Panc1 (cell line): Measurements from ENCODE around the gene CCT5. TPM values are rescaled to one million over a fixed set of nuclear protein-coding genes. Genes with fewer than 3 reads are reported as not detected.

Source experiments
- ATAC-seq: fragments of 200-7000 bp; cut with Tn5 transposase; 2 replicates; pipeline ENCODE4 v1.9.1; 2020; ENCODE audit warnings: mild to moderate bottlenecking, moderate library complexity
- BruUV-seq: library from RNA; stranded (reverse); fragments of 400-500 nt; replicated peaks from 2 replicates; lab custom pipeline; 2021; lab: Mats Ljungman, UMichigan
- CTCF ChIA-PET: fragments of 300-600 bp; sonication (Branson Sonifier 250); formaldehyde crosslinking; loops from one replicate; lab custom pipeline; 2022; ENCODE audit warnings: antibody characterized with exemption; lab: Charles Lee
- POLR2A ChIA-PET: fragments of 300-600 bp; sonication (Branson Sonifier 250); formaldehyde crosslinking; loops from one replicate; lab custom pipeline; 2022; ENCODE audit warnings: antibody characterized with exemption; lab: Charles Lee
- DNase-seq: peaks from one replicate; pipeline ENCODE4 v3.0.0-alpha.2; 2010; ENCODE audit warnings: low read depth, low spot score
- H3K27ac ChIP-seq: 2 replicates; pipeline ENCODE4 v1.5.1; 2011; ENCODE audit warnings: mild to moderate bottlenecking, low read length, inconsistent platforms
- H3K27me3 ChIP-seq: fragments of 200-500 bp; sonication (Bioruptor generic); 2 replicates; pipeline ENCODE4 v1.6.0; 2014; ENCODE audit warnings: low read length, inconsistent platforms; ENCODE audit not compliant: control insufficient read depth, insufficient read depth
- H3K36me3 ChIP-seq: fragments of 200-500 bp; sonication (Bioruptor generic); 2 replicates; pipeline ENCODE4 v1.5.1; 2014; ENCODE audit warnings: inconsistent platforms, mild to moderate bottlenecking, low read length, moderate library complexity; ENCODE audit not compliant: control insufficient read depth, insufficient read depth
- H3K4me1 ChIP-seq: 2 replicates; pipeline ENCODE4 v1.5.1; 2011; ENCODE audit warnings: inconsistent platforms, mild to moderate bottlenecking, low read length, moderate library complexity; ENCODE audit not compliant: control insufficient read depth, insufficient read depth
- H3K4me3 ChIP-seq, 2 experiments: 2 replicates each; pipeline ENCODE4 v1.5.1; 2011 to 2012; ENCODE audit warnings: low read depth in 2 of 2, low read length in 2 of 2, mild to moderate bottlenecking in 2 of 2, inconsistent platforms in 1 of 2, moderate library complexity in 1 of 2
- H3K9me3 ChIP-seq: fragments of 200-500 bp; sonication (Bioruptor generic); 2 replicates; pipeline ENCODE4 v1.5.1; 2014; ENCODE audit warnings: low read depth, mild to moderate bottlenecking, inconsistent platforms, low read length, moderate library complexity; ENCODE audit not compliant: control insufficient read depth, insufficient read depth
- POLR2AphosphoS5 ChIP-seq: IDR thresholded peaks from 2 replicates; pipeline ENCODE4 v1.6.1; 2012; ENCODE audit warnings: mild to moderate bottlenecking, low read depth, low read length, moderate library complexity
- SIN3A ChIP-seq: IDR thresholded peaks from 2 replicates; pipeline ENCODE4 v1.6.1; 2012; ENCODE audit warnings: low read depth, mild to moderate bottlenecking, low read length, moderate library complexity, borderline replicate concordance; ENCODE audit not compliant: insufficient read depth
- TCF7L2 ChIP-seq: IDR thresholded peaks from 2 replicates; pipeline ENCODE4 v1.6.1; 2011; ENCODE audit warnings: mild to moderate bottlenecking, low read depth, low read length, inconsistent platforms
- in situ Hi-C: cut with HindIII; loops from 2 replicates; pipeline ENCODE4 v1.10.0; 2016; ENCODE audit warnings: low sequenced_read_pairs, low pct_unique_long_range_greater_than_20kb
- intact Hi-C: fragments of 100-400 bp; cut with micrococcal nuclease; formaldehyde crosslinking; loops from one replicate; pipeline ENCODE4 v1.10.0; 2022; ENCODE audit not compliant: unreplicated experiment
- total RNA-seq: library from RNA; stranded (reverse); gene quantifications from one replicate; pipeline ENCODE4 v1.2.1, GENCODE V29; 2021; ENCODE audit not compliant: unreplicated experiment
- TF ChIP-seq, protein P1 (sequence below), 2 experiments: IDR thresholded peaks; 2 replicates each; pipeline ENCODE4 v1.6.1; 2011 to 2012; ENCODE audit warnings: low read depth in 2 of 2, control low read depth in 1 of 2, low read length in 1 of 2, mild to moderate bottlenecking in 1 of 2, moderate library complexity in 1 of 2; ENCODE audit not compliant: insufficient read depth in 1 of 2
- TF ChIP-seq, protein P2 (sequence below): fragments of 450-650 bp; IDR thresholded peaks from 2 replicates; pipeline ENCODE4 v1.5.1; 2017; ENCODE audit warnings: mild to moderate bottlenecking

The CCT5 gene
- total RNA-seq, 1 experiment from 2014 or later = 476 TPM

DNA sequence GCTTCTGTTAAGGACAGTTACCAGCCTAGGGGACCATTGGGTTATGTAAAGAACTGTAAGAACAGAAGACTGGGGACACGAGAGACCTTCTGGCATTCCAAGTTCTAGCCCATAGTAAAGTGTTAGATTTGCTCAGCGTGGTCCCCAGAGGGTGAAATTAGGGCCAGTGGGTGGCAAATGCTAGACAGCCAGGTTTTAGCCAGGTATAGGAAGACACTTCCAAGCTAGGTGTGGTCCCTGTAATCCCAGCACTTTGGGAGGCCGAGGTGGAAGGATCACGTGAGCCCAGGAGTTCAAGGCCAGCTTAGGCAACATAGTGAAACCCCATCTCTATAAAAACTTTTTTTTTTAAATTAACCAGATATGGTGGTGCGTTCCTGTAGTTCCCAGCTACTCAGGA lies 34.7 kb upstream of the CCT5 start:
- POLR2A ChIA-PET = no interaction called here

DNA sequence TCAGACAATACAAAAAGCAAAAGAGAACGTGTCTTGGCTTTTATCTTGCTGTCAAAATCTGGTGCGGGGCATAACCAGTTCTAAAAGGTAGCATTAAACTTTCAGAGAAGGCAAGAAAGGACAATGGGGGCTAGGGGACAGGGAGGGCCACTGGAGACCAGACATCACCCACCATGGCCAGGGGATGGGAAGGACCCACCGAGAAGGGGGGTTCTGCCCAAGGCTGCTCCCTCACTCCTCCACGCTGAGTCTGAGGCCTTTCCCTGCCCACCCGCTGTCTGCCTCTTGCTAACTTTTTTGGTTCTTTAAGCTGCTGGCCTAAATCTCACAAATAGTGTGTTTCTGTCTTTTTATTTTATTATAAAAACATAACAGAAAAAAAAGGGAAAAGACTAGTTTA lies 34.0 kb upstream of the CCT5 start:
- CTCF ChIA-PET = no interaction called here
- Histone ChIP-seq H3K36me3 (no peaks in the 10 kb centered on the region), H3K27ac (no peak overlapping the region), H3K9me3 (no peaks in the 10 kb centered on the region), H3K4me1 (no peaks in the 10 kb centered on the region), H3K27me3 (no peaks in the 10 kb centered on the region), H3K4me3 (no peak overlapping the region)
- no TSS peak for BruUV-seq
- in situ Hi-C loops (no loop called here), intact Hi-C loops (no loop called here)
- POLR2A ChIA-PET = no interaction called here
- no peak for TF ChIP-seq POLR2AphosphoS5
- no peak for TF ChIP-seq SIN3A
- TF ChIP-seq, protein P1, sequence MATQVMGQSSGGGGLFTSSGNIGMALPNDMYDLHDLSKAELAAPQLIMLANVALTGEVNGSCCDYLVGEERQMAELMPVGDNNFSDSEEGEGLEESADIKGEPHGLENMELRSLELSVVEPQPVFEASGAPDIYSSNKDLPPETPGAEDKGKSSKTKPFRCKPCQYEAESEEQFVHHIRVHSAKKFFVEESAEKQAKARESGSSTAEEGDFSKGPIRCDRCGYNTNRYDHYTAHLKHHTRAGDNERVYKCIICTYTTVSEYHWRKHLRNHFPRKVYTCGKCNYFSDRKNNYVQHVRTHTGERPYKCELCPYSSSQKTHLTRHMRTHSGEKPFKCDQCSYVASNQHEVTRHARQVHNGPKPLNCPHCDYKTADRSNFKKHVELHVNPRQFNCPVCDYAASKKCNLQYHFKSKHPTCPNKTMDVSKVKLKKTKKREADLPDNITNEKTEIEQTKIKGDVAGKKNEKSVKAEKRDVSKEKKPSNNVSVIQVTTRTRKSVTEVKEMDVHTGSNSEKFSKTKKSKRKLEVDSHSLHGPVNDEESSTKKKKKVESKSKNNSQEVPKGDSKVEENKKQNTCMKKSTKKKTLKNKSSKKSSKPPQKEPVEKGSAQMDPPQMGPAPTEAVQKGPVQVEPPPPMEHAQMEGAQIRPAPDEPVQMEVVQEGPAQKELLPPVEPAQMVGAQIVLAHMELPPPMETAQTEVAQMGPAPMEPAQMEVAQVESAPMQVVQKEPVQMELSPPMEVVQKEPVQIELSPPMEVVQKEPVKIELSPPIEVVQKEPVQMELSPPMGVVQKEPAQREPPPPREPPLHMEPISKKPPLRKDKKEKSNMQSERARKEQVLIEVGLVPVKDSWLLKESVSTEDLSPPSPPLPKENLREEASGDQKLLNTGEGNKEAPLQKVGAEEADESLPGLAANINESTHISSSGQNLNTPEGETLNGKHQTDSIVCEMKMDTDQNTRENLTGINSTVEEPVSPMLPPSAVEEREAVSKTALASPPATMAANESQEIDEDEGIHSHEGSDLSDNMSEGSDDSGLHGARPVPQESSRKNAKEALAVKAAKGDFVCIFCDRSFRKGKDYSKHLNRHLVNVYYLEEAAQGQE (IDR thresholded peaks at IDR 0.05; ENCODE audit: insufficient read depth in 1 of 2, low read depth in 2 of 2, low read length in 1 of 2) = no peak
- no peak for TF ChIP-seq TCF7L2
- TF ChIP-seq, protein P2, sequence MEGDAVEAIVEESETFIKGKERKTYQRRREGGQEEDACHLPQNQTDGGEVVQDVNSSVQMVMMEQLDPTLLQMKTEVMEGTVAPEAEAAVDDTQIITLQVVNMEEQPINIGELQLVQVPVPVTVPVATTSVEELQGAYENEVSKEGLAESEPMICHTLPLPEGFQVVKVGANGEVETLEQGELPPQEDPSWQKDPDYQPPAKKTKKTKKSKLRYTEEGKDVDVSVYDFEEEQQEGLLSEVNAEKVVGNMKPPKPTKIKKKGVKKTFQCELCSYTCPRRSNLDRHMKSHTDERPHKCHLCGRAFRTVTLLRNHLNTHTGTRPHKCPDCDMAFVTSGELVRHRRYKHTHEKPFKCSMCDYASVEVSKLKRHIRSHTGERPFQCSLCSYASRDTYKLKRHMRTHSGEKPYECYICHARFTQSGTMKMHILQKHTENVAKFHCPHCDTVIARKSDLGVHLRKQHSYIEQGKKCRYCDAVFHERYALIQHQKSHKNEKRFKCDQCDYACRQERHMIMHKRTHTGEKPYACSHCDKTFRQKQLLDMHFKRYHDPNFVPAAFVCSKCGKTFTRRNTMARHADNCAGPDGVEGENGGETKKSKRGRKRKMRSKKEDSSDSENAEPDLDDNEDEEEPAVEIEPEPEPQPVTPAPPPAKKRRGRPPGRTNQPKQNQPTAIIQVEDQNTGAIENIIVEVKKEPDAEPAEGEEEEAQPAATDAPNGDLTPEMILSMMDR = no peak
- ATAC-seq = no peak
- no peak for DNase-seq

More for the DNA sequence above, 34.7 kb upstream of the CCT5 start:
- in situ Hi-C loops (no loop called here), intact Hi-C loops (no loop called here)
- Histone ChIP-seq H3K27me3 (no peaks in the 10 kb centered on the region), H3K27ac (no peak overlapping the region), H3K36me3 (no peaks in the 10 kb centered on the region), H3K4me1 (no peaks in the 10 kb centered on the region), H3K4me3 (no peak overlapping the region), H3K9me3 (no peaks in the 10 kb centered on the region)
- TF ChIP-seq, protein P2 = no peak
- TF ChIP-seq TCF7L2 (no peak), POLR2AphosphoS5 (no peak), SIN3A (no peak)
- TF ChIP-seq, protein P1 (IDR thresholded peaks at IDR 0.05; ENCODE audit: insufficient read depth in 1 of 2, low read depth in 2 of 2, low read length in 1 of 2) = no peak
- CTCF ChIA-PET = no interaction called here
- no peak for ATAC-seq
- DNase-seq = no peak
- BruUV-seq = no TSS peak
